K562 (cell line): Measurements from ENCODE around the gene CAPZA1. TPM values are rescaled to one million over a fixed set of nuclear protein-coding genes. Genes with fewer than 3 reads are reported as not detected.
A peak's percentile ranks its signal among the peaks of the same experiment; 100 is the strongest.

Source experiments
- BHLHE40 ChIP-seq: IDR thresholded peaks from 2 replicates; pipeline ENCODE4 v1.6.1; 2011; ENCODE audit warnings: low read length, improper control_type of control experiment
- BMI1 ChIP-seq: fragments of 150-350 bp; IDR thresholded peaks from 2 replicates; pipeline ENCODE4 v1.6.1; 2014; ENCODE audit warnings: low read length
- CBX1 ChIP-seq: sonication (generic); IDR thresholded peaks from 2 replicates; pipeline ENCODE4 v1.6.1; 2016; ENCODE audit warnings: antibody characterized with exemption, low read depth, mild to moderate bottlenecking
- CBX8 ChIP-seq: fragments of 200-600 bp; sonication (generic); IDR thresholded peaks from 2 replicates; pipeline ENCODE4 v1.6.1; 2012; ENCODE audit warnings: borderline replicate concordance, mixed run types, low read depth, mild to moderate bottlenecking, moderate library complexity, mixed read lengths, low read length, control low read depth, inconsistent platforms; ENCODE audit not compliant: poor library complexity, severe bottlenecking; ENCODE audit errors: extremely low read depth
- ETV6 ChIP-seq, 3 experiments: fragments of 150-350 bp in 1 of 3; sonication (generic) in 1 of 3; formaldehyde crosslinking in 1 of 3; IDR thresholded peaks; 2 replicates each; pipeline versions ENCODE4 v1.6.1 to v1.8.0; 2014 to 2022; ENCODE audit warnings: borderline replicate concordance in 2 of 3, low read depth in 2 of 3, antibody characterized with exemption in 1 of 3, low read length in 1 of 3, mild to moderate bottlenecking in 1 of 3, missing genetic modification reagents in 1 of 3
- GTF2F1 ChIP-seq: IDR thresholded peaks from 2 replicates; pipeline ENCODE4 v1.6.1; 2011; ENCODE audit warnings: low read depth, low read length, improper control_type of control experiment
- HCFC1 ChIP-seq: IDR thresholded peaks from 2 replicates; pipeline ENCODE4 v1.6.1; 2012; ENCODE audit warnings: low read depth, low read length, improper control_type of control experiment
- HINFP ChIP-seq: fragments of 450-650 bp; conservative IDR thresholded peaks from 2 replicates; pipeline ENCODE4 v1.6.1; 2016; ENCODE audit warnings: missing genetic modification characterization, low read depth, mild to moderate bottlenecking, control low read depth, missing compliant biosample characterization
- HNRNPH1 ChIP-seq: fragments of 200-400 bp; formaldehyde crosslinking; optimal IDR thresholded peaks from 2 replicates; pipeline ENCODE3; 2017; ENCODE audit warnings: low read depth, mild to moderate bottlenecking, low read length, moderate library complexity
- HOMEZ ChIP-seq: fragments of 250-450 bp; sonication (Bioruptor Pico); IDR thresholded peaks from 2 replicates; pipeline ENCODE4 v1.4.0; 2020; ENCODE audit warnings: mild to moderate bottlenecking, moderate library complexity
- LARP7 ChIP-seq: fragments of 450-650 bp; IDR thresholded peaks from 2 replicates; pipeline ENCODE4 v1.6.1; 2016
- MAFF ChIP-seq: IDR thresholded peaks from 2 replicates; pipeline ENCODE4 v1.6.1; 2012; ENCODE audit warnings: low read length, improper control_type of control experiment
- MTF1 ChIP-seq: fragments of 250-450 bp; sonication (Bioruptor Pico); IDR thresholded peaks from 2 replicates; pipeline ENCODE4 v1.9.0; 2021; ENCODE audit warnings: moderate library complexity, mild to moderate bottlenecking, inconsistent platforms, borderline replicate concordance
- MYNN ChIP-seq, 2 experiments: sonication (generic); formaldehyde crosslinking in 1 of 2; IDR thresholded peaks; 2 replicates each; pipeline versions ENCODE4 v1.5.0 to v1.6.1; 2016 to 2020; ENCODE audit warnings: antibody characterized with exemption in 1 of 2, missing genetic modification reagents in 1 of 2
- POLR2AphosphoS2 ChIP-seq: IDR thresholded peaks from 2 replicates; pipeline ENCODE4 v1.6.1; 2012; ENCODE audit warnings: low read length, improper control_type of control experiment
- POLR3G ChIP-seq: IDR thresholded peaks from 2 replicates; pipeline ENCODE4 v1.6.1; 2011; ENCODE audit not compliant: insufficient read length, insufficient replicate concordance; ENCODE audit errors: extremely low read depth
- RFX7 ChIP-seq: fragments of 250-450 bp; sonication (Bioruptor Pico); IDR thresholded peaks from 2 replicates; pipeline ENCODE4 v1.5.1; 2021; ENCODE audit warnings: mild to moderate bottlenecking
- SAFB ChIP-seq: fragments of 200-400 bp; formaldehyde crosslinking; IDR thresholded peaks from 2 replicates; pipeline ENCODE4 v1.6.1; 2017; ENCODE audit warnings: low read depth, low read length, borderline replicate concordance
- TAF15 ChIP-seq: fragments of 200-400 bp; formaldehyde crosslinking; IDR thresholded peaks from 2 replicates; pipeline ENCODE4 v1.6.1; 2017; ENCODE audit warnings: mild to moderate bottlenecking, low read depth, low read length, moderate library complexity
- TCF7L2 ChIP-seq: fragments of 150-350 bp; IDR thresholded peaks from 2 replicates; pipeline ENCODE4 v1.6.1; 2016; ENCODE audit warnings: low read depth, mild to moderate bottlenecking, low read length, moderate library complexity
- ZBTB7A ChIP-seq: IDR thresholded peaks from 2 replicates; pipeline ENCODE4 v1.6.1; 2011; ENCODE audit warnings: low read depth, mild to moderate bottlenecking, low read length, moderate library complexity, borderline replicate concordance; ENCODE audit not compliant: control insufficient read depth
- ZKSCAN8 ChIP-seq: fragments of 200-800 bp; sonication (Bioruptor generic); IDR thresholded peaks from 2 replicates; pipeline ENCODE4 v1.6.1; 2016; ENCODE audit warnings: missing genetic modification characterization, missing compliant biosample characterization
- ZNF165 ChIP-seq: fragments of 250-450 bp; sonication (Bioruptor Pico); IDR thresholded peaks from 2 replicates; pipeline ENCODE4 v1.4.0; 2020; ENCODE audit warnings: borderline replicate concordance
- ZNF3 ChIP-seq: fragments of 250-450 bp; sonication (Bioruptor Pico); IDR thresholded peaks from 2 replicates; pipeline ENCODE4 v1.5.0; 2021; ENCODE audit warnings: mild to moderate bottlenecking, moderate library complexity
- ZNF583 ChIP-seq: fragments of 250-450 bp; sonication (Bioruptor Pico); IDR thresholded peaks from 2 replicates; pipeline ENCODE4 v1.4.0; 2020
- polyA plus RNA-seq, 8 experiments: library from polyadenylated mRNA; depleted of rRNA in 4 of 8; stranded (reverse) in 5 of 8; unstranded in 3 of 8; fragments of >200 nt; fragmentation: Nextera tagmentation in 2 of 8; fragmentation: Illumina TruSeq in 1 of 8; extraction: Ambion mirVana in 2 of 8; extraction: Trizol in 1 of 8; gene quantifications; 2 replicates each; pipeline versions ENCODE4 v1.2.1 to v1.2.3, GENCODE V29; 2011 to 2014; ENCODE audit warnings: inconsistent platforms in 1 of 8, missing spikeins in 1 of 8
- total RNA-seq, 7 experiments: library from RNA; depleted of rRNA in 6 of 7; stranded (reverse); fragments of >200 nt in 6 of 7; fragmentation: Illumina TruSeq in 2 of 7; extraction: Trizol in 2 of 7; gene quantifications; 2 replicates each; pipeline versions ENCODE4 v1.2.1 to v1.2.3, GENCODE V29; 2011 to 2021; ENCODE audit warnings: low replicate concordance in 1 of 7

Gene CAPZA1
- total and polyA plus RNA-seq, 9 of the 15 experiments (the other 6 are each of a cell fraction or from before 2014, with no cell fraction given) = 237 to 1,020 (median 306) TPM

- TF ChIP-seq BMI1 = no peak
- TF ChIP-seq HNRNPH1 = no peak
- TF ChIP-seq BHLHE40 = peak; percentile 44; the same call in 1 of the 2 replicates
- TF ChIP-seq GTF2F1 = no peak
- TF ChIP-seq LARP7 = no peak
- TF ChIP-seq MYNN (IDR thresholded peaks at IDR 0.05) = no peak; the same call in 1 of the 2 replicates
- no peak for TF ChIP-seq MYNN (CRISPR knock-in tag; IDR thresholded peaks at IDR 0.05)
- TF ChIP-seq POLR3G = no peak
- TF ChIP-seq ZNF165 (CRISPR knock-in tag) = no peak
- no peak for TF ChIP-seq POLR2AphosphoS2
- no peak; the same call in 1 of the 2 replicates for TF ChIP-seq ZBTB7A
- TF ChIP-seq TAF15 = no peak
- TF ChIP-seq MAFF = no peak
- no peak for TF ChIP-seq ZNF583 (CRISPR knock-in tag)
- TF ChIP-seq ZNF3 (CRISPR knock-in tag) = no peak
- TF ChIP-seq ZKSCAN8 (CRISPR knock-in tag) = no peak
- TF ChIP-seq CBX8 = no peak
- no peak for TF ChIP-seq MTF1
- no peak for TF ChIP-seq TCF7L2
- no peak for TF ChIP-seq SAFB
- TF ChIP-seq RFX7 (CRISPR knock-in tag) = no peak
- TF ChIP-seq CBX1 = no peak; the same call in 1 of the 2 replicates
- no peak for TF ChIP-seq ETV6 (IDR thresholded peaks at IDR 0.05; ENCODE audit: borderline replicate concordance in 1 of 2, low read depth in 2 of 2, low read length in 1 of 2)
- TF ChIP-seq ETV6 (CRISPR knock-in tag; IDR thresholded peaks at IDR 0.05; ENCODE audit: borderline replicate concordance) = no peak
- TF ChIP-seq HINFP = no peak
- peak; percentile 39; the same call in 1 of the 2 replicates for TF ChIP-seq HCFC1
- TF ChIP-seq HOMEZ (CRISPR knock-in tag) = no peak
These were observed 87.8 kb downstream of the CAPZA1 start (continued) for GRCh38 chr1:112707221-112708001.
